Endometrium (tissue), 2 donors: Measurements from ENCODE around the gene TMEM150A.
"Not testable (repeated sequence)": the region's sequence is repeated elsewhere in the genome, so short reads cannot be mapped to it uniquely, and the experiment has no call there.

Experiments used
- FAIRE-seq: peaks from 2 replicates; lab custom pipeline; 2012; peaks lifted over from hg19 to GRCh38; lab: Jason Lieb, UNC
- donor health status: control.
- donor health status: control.

The TMEM150A gene

GRCh38 chr2:85602476-85603234, at the start of gene TMEM150A:
TSS of gene TMEM150A (minus strand) at chr2:85602698. CDS start at chr2:85601948, 750 bp downstream.
- no peak for FAIRE-seq

GRCh38 chr2:85652056-85652455, 49.6 kb upstream of the TMEM150A start:
- FAIRE-seq: no peak

DNA sequence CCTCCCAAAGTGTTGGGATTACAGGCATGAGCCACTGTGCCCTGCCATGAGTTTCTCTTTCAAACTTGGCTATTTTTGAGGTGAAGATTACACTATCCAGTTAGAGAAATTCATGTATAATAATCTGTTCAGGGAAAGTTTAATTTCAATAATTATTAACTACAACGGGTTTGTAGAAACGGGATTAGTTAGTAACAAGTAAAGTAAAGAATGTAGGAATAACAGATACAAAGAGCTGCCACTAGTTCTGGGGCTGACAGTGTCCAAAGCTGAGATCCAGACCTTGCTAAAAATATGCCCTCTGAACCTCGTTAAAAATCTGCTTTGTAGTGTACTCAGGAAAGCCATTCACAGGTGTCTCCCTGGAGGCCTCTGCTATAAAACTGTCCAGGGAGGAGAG, 48.6 kb upstream of the TMEM150A start:
- no peak for FAIRE-seq

- no peak for FAIRE-seq
These were observed 48.0 kb upstream of the TMEM150A start for GRCh38 chr2:85650456-85650855.

- FAIRE-seq: no peak
These were observed 47.0 kb upstream of the TMEM150A start for GRCh38 chr2:85649201-85650190.

GRCh38 chr2:85648619-85649018, 46.1 kb upstream of the TMEM150A start:
- FAIRE-seq: no peak

DNA sequence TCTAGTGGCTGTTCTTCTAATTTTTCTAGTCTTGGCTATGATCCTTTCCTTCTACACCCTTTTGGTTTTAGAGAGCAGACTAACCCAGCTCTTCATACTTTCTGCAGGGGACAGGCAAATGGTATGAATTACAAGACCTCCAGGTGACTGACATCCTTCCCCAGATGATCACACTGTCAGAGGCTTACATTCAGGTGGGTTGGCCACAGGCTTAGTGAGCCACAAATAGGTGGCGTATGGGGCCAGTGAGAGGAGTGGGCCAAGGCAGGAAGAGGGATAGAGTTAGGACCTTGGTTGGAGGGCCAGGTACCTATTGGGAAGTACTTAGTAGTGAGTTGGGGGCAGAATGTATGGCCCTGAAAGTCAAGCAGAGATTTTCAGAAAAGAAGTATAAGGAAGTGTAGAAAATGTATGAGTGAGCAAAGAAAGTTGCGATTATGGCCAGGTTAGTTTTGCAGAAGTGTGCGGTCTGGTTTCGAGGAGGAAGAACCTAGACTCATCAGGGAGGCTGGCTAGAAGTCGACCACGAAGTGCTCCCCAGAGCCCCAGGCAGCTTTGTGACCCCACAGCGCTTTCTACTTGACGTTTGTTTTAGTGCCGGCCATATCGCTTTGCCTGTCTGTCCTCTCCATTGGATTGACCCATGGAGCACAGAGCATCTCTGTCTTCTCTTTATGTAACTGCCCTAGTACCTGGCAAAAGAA, 45.5 kb upstream of the TMEM150A start:
- FAIRE-seq: no peak

DNA sequence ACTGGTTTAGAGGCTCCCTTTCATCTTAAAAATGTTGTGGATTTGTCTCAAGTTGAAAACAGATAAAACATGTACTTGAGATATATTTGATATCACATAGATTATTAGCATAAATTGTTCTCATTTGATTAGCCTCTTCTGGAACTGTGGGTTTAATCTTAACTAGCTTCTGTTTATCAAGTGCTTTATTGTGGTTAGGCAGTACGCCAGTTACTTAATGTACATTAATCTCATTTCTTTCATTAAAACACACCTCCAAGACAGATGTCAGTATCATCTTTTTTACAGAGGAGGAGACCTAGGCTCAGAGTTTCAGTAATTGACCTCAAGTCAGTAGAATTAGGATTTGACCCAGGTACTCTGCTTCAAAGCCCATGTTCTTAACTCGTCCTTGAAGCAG, 43.7 kb upstream of the TMEM150A start:
- FAIRE-seq: no peak

- no peak for FAIRE-seq
These were observed 42.4 kb upstream of the TMEM150A start for GRCh38 chr2:85644909-85645308.

DNA sequence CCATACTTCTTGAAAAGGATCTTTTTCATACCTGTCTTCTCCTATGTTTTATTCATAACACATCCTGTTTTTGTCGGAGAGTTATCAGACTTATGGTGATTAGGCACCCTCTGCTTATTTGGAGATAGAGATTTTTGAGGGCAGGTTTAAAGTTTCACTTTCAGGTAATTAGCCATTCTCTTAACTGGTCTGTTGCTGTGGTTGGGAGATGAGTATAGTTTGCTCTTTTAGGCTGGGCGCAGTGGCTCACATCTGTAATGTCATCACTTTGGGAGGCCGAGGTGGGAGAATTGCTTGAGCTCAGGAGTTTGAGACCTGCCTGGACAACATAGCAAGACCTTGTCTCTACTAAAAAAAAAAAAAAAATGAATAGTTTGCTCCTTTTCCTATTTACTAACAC, 40.2 kb upstream of the TMEM150A start:
- no peak for FAIRE-seq

GRCh38 chr2:85635636-85636035, 33.1 kb upstream of the TMEM150A start:
- FAIRE-seq: no peak

DNA sequence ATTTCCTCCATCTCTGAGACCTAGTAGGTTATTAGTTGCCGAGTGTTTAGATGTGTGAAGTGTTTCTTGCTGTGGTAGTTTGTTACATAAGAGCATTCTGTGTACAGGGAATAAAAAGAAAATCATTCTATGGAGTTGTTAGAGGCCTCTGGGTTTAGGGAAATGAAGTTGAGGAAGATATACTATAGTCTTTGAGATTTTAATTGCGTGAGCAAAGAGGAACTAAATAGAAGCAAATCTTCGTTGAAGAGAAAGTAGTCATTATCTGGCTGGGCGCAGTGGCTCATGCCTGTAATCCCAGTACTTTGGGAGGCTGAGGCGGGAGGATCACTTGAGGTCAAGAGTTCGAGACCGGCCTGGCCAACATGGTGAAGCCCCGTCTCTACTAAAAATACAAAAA, 32.5 kb upstream of the TMEM150A start:
- no peak for FAIRE-seq

DNA sequence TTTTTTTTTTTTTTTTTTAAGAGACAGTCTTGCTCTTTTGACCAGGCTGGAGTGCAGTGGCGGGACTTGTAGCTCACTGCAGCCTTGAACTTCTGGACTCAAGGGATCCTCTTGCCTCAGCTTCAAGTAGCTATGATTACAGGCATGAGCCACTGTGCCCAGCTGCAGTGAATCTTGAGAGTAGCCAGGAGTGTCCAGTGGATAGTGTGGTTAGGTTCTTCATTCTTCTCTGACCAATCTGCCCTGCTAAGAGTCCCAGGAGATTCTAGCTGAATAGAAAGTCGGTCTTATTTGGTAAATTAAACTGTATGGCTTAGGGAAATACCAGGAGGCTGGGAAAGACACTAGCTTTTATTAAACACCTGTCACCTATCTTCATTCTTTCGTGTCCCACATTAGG, 28.8 kb upstream of the TMEM150A start:
- no peak for FAIRE-seq

GRCh38 chr2:85628658-85629057, 26.2 kb upstream of the TMEM150A start:
- FAIRE-seq: no peak

- FAIRE-seq: no peak
These were observed 21.5 kb upstream of the TMEM150A start for GRCh38 chr2:85623991-85624390.

- FAIRE-seq: no peak
These were observed 18.8 kb upstream of the TMEM150A start for GRCh38 chr2:85621338-85621737.

DNA sequence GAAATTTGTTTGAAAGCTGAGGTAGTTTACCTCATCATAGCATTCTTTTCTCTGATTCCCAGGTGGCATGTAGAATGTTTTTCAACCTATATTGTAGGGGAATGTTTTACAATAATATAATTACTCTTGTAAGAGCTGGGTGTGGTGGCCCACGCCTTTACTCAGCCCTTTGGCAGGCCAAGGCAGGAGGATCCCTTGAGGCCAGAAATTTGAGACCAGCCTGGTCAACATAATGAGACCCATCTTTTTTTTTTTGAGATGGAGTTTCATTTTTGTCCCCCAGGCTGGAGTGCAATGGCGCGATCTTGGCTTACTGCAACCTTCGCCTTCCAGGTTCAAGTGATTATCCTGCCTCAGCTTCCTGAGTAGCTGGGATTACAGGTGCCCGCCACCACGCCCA, 17.1 kb upstream of the TMEM150A start:
- FAIRE-seq: no peak

DNA sequence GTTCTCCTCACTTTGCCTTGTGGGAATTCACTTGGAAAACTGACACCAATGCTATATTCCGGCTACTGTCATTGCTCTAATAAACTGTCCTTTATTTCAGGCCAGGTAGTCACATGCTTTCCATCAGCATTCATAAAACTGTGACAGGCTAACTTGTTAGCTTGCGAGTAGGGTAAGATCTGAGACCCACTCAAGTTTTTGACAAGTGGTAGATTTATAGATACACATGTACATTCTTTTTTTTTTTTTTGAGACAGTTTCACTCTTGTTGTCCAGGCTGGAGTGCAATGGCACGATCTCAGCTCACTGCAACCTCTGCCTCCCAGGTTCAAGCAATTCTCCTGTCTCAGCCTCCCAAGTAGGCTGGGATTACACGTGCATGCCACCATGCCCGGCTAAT, 15.2 kb upstream of the TMEM150A start:
- not testable (repeated sequence) for FAIRE-seq

- FAIRE-seq: no peak
These were observed 12.9 kb upstream of the TMEM150A start for GRCh38 chr2:85615413-85615728.

GRCh38 chr2:85614757-85615156, 12.3 kb upstream of the TMEM150A start:
- not testable (repeated sequence) for FAIRE-seq

DNA sequence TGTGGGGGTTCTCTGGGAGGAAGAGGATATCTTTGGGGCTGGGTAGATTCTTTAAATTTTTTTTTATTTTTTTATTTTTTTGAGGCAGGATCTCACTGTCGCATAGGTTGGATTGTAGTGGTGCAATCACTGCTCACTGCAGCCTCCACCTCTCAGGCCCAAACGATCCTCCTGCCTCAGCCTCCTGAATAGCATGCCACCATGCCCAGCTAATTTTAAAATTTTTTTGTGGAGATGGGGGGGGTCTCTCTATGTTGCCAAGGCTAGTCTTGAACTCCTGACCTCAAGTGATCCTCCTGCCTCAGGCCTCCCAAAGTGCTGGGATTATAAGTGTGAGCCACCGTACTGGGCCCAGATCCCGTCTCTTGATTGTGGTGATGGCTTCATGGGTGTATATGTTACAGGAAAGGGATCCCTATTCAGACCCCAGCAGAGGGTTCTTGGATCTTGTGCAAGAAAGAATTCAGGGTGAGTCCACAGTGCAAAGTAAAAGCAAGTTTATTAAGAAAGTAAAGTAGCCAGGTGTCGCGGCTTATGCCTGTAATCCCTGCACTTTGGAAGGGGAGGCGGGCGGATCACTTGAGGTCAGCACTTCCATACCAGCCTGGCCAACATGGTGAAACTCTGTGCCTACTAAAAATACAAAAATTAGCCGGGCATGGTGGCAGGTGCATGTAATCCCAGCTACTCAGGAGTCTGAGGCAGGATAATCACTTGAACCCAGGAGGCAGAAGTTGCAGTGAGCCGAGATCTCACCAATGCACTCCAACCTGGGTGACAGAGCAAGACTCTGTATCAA, 11.4 kb upstream of the TMEM150A start:
- no peak for FAIRE-seq
